T-helper 2 cell treated with Interferon-gamma antibody and Interleukin-4, amounts not matched to agents 5 μg/mL and 100 μg/mL, for 36 hours (primary cell): Measurements from ENCODE around the gene GPR137.

Experiments
- DNase-seq: peaks from one replicate; pipeline ENCODE4 v3.0.0; 2021; ENCODE audit warnings: low spot score
- H3K27ac Mint-ChIP-seq: one replicate; pipeline ENCODE4 v1.8.0; 2021; ENCODE audit warnings: mild to moderate bottlenecking, mixed read lengths
- H3K27me3 Mint-ChIP-seq: one replicate; pipeline ENCODE4 v1.8.0; 2021; ENCODE audit warnings: low read depth, mixed read lengths
- H3K36me3 Mint-ChIP-seq: one replicate; pipeline ENCODE4 v1.8.0; 2021; ENCODE audit warnings: low read depth, mixed read lengths
- H3K4me1 Mint-ChIP-seq: one replicate; pipeline ENCODE4 v1.8.0; 2021; ENCODE audit warnings: low read depth, mixed read lengths
- H3K4me3 Mint-ChIP-seq: one replicate; pipeline ENCODE4 v1.8.0; 2022; ENCODE audit warnings: mild to moderate bottlenecking, moderate library complexity, mixed read lengths
- H3K9me3 Mint-ChIP-seq: one replicate; pipeline ENCODE4 v1.8.0; 2021; ENCODE audit warnings: mixed read lengths

Gene GPR137

DNA sequence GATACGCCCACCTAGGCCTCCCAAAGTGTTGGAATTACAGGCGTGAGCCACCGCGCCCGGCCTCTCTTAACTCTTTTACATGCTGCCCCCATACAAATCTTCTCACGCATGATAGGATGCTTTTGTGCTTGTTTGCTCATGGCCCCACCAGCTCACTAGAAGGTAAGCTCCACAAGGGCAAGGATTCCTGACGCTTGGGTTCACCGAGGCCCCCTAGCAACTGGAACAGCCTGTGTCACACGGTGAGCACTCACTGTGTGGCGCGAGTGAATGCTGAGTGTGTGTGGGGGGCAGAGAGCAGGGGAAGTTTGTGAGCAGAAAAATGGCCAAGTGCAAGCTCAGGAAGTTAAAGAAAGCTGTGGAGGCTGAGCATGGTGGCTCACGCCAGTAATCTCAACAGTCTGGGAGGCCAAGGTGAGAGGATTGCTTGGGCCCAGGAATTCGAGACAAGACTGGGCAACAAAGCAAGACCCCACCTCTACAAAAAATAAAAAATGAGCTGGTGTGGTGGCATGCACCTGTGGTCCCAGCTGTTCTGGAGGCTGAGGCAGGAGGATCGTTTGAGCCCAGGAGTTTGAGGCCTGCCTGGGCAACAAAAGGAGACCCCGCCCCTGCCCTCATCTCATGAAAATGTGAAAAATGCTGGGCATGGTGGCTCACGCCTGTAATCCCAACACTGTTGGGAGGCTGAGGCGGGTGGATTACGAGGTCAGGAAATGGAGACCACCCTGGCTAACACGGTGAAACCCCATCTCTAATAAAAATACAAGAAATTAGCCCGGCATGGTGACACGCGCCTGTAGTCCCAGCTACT lies 3.5 kb upstream of the GPR137 start:
- H3K9me3 Mint-ChIP-seq, result no peaks in the 10 kb centered on the region
- H3K27me3 Mint-ChIP-seq, result no peaks in the 10 kb centered on the region
- H3K4me3 Mint-ChIP-seq, result no peak overlapping the region
- no peak overlapping the region for H3K27ac Mint-ChIP-seq
- no peak for DNase-seq
- peaks cover 14% of the 10 kb centered on the region for H3K36me3 Mint-ChIP-seq
- peaks cover 15% of the 10 kb centered on the region for H3K4me1 Mint-ChIP-seq

DNA sequence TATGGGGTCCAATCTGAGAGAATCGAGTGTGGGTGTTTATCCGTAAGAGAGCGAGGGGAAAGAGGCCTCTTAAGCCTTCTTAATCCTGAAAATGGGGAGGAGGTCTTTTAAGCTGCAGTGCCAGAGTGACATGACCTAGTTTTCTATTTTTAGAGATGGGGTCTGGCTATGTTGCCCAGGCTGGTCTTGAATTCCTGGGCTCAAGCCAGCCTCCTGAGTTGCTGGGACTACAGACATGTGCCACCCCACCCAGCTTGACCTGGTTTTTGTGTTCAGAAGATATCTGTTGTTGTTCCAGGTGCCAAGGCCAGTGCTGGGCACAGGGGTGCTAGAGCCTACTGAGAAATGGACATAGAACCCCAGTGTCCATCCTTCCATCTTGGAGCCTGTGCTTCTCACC lies 2.6 kb upstream of the GPR137 start:
- peak overlapping the region; percentile 28 for H3K27ac Mint-ChIP-seq
- peak overlapping the region; percentile 84 for H3K4me3 Mint-ChIP-seq
- no peaks in the 10 kb centered on the region for H3K9me3 Mint-ChIP-seq
- no peaks in the 10 kb centered on the region for H3K27me3 Mint-ChIP-seq
- H3K4me1 Mint-ChIP-seq, result peaks cover 15% of the 10 kb centered on the region
- DNase-seq, result no peak
- H3K36me3 Mint-ChIP-seq, result peaks cover 14% of the 10 kb centered on the region

DNA sequence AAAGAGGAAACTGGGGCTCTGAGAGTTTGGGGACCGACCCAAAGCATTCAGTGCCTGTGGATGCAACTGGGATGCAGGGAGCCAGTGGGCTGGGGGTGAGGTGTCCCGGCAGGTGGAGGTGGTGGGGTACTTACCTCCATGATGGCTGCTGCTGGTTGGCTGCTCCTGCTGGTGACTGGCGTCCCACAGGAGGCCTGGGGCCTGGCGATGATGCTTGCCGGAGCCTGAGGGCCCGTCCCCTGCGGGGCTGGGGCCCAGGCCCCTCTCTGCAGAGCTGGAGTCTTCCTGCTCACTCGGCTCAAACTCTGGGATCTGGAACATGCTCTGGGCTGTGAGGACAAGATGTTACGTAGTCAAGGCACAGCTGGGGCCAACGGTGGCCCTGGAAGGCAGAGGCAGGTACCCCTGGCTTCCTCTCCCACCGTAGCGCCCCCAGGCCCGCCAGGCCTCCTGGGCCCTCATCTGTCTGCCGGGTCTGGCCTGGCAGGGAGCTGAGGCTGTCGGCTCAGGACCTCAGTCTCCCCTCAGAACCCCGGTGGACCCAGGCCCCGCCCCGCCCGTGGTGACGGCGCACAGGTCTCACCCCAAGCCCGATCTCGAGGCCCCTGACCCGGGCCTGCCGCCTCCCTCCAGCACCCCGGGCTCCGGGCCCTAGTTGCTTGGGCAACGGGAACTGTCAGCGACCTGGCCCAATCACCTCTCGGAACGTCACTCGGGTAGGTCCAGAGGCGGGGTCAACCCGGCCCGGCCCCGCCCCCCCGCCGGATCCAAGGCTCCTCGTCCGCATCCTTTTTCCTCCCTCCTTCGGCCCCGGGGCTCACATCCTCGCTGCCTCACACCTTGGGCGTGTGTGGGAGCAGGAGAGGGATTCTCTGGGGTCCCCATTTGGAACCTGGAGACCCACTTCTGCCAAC lies 1.3 kb upstream of the GPR137 start, which contains the start of gene BAD:
Gene BAD (minus strand): TSS at position 618 of the 914 bp plus-strand sequence. CDS start 297 bp downstream, at position 321.
- Mint-ChIP-seq H3K4me3 (peak within 1 kb of the TSS; percentile 85), H3K9me3 (no peaks in the 10 kb centered on the region), H3K36me3 (peaks cover 8% of the 10 kb centered on the region), H3K4me1 (peaks cover 15% of the 10 kb centered on the region), H3K27me3 (peaks cover under 1% of the 10 kb centered on the region), H3K27ac (peak within 1 kb of the TSS; percentile 91)
- peak; percentile 88 for DNase-seq

DNA sequence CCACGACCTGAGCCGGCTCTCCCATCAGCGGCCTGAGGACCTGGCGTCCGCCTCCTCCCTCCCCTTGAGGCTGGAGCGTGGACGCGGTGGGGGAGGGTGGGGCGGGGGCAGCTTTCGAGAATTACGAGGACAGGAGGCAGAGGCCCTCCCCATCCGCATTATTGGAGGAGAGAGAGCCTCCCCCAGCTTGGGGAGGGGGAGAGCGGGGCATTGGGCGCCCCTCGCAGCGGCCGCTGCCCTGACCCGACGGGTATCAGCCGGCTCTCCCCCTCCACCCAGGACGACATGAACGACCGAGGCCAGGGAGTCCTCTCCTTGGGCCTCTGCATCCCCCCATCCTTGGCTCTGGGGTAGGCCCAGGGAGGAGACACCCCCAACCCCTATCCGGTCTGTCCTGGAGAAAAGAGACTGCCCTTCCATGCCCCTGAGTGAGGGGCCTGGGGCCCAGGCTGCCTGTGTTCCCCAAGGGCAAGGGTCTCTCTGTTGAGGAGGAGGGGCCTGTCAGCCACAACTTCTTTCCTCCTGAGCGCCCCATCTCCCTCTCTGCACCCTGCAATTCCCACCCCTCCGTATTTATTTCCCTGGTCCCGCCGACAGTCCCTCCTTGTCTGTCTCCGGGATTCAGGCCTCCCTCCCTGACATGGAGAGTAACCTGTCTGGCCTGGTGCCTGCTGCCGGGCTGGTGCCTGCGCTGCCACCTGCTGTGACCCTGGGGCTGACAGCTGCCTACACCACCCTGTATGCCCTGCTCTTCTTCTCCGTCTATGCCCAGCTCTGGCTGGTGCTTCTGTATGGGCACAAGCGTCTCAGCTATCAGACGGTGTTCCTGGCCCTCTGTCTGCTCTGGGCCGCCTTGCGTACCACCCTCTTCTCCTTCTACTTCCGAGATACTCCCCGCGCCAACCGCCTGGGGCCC lies 495 bp downstream of the GPR137 start:
- peak overlapping the region; percentile 86 for H3K27ac Mint-ChIP-seq
- H3K9me3 Mint-ChIP-seq, result no peaks in the 10 kb centered on the region
- peaks cover 5% of the 10 kb centered on the region for H3K36me3 Mint-ChIP-seq
- H3K4me1 Mint-ChIP-seq, result peaks cover 15% of the 10 kb centered on the region
- H3K27me3 Mint-ChIP-seq, result peaks cover 16% of the 10 kb centered on the region
- DNase-seq, result no peak
- peak overlapping the region; percentile 89 for H3K4me3 Mint-ChIP-seq

DNA sequence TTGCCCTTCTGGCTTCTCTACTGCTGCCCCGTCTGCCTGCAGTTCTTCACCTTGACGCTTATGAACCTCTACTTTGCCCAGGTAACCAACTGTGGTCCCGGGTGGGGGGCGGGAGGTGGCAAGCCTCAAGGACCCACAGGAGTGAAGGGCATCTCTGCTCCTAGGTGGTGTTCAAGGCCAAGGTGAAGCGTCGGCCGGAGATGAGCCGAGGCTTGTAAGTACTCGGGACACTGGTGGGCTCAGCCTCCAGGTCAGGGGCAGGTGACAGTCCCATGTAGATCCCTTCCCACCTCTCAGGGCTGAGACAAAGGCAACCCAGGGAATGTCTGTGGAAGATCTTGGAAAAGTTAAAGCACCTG lies 1.1 kb downstream of the GPR137 start:
- Mint-ChIP-seq H3K4me1 (peaks cover 15% of the 10 kb centered on the region), H3K9me3 (no peaks in the 10 kb centered on the region), H3K27ac (peak overlapping the region; percentile 86), H3K36me3 (peaks cover 2% of the 10 kb centered on the region), H3K4me3 (peak overlapping the region; percentile 89), H3K27me3 (peaks cover 16% of the 10 kb centered on the region)
- no peak for DNase-seq

DNA sequence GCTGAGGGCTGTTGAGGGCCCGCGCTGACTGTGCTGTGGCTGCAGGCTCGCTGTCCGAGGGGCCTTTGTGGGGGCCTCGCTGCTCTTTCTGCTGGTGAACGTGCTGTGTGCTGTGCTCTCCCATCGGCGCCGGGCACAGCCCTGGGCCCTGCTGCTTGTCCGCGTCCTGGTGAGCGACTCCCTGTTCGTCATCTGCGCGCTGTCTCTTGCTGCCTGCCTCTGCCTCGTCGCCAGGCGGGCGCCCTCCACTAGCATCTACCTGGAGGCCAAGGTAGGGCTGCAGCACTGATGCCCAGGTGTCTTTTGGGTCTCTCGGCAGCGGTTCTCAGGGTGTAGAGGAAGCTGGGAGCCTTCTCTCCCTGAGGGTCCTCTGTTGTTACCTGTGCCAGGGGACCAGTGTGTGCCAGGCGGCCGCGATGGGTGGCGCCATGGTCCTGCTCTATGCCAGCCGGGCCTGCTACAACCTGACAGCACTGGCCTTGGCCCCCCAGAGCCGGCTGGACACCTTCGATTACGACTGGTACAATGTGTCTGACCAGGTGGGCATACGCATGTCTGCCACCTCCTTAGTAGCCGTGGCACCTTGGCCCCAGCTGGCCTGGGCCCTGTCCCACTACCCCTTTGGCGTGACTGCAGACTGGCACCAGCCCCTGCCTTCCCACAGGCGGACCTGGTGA lies 2.2 kb downstream of the GPR137 start:
- Mint-ChIP-seq H3K9me3 (no peaks in the 10 kb centered on the region), H3K36me3 (no peaks in the 10 kb centered on the region), H3K4me3 (no peak overlapping the region), H3K27ac (no peak overlapping the region), H3K27me3 (peaks cover 19% of the 10 kb centered on the region), H3K4me1 (peaks cover 15% of the 10 kb centered on the region)
- DNase-seq, result no peak

DNA sequence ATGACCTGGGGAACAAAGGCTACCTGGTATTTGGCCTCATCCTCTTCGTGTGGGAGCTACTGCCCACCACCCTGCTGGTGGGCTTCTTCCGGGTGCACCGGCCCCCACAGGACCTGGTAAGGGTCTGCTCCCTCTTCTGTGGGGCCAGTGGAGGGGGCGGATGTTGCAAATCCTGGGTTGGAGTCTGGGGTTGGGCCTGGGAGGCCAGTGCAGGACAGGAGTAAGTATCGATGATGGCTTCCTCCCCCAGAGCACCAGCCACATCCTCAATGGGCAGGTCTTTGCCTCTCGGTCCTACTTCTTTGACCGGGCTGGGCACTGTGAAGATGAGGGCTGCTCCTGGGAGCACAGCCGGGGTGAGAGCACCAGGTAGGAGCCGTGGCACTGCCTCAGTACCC lies 2.7 kb downstream of the GPR137 start:
- Mint-ChIP-seq H3K4me1 (peaks cover 12% of the 10 kb centered on the region), H3K36me3 (no peaks in the 10 kb centered on the region), H3K4me3 (no peak overlapping the region), H3K27ac (no peak overlapping the region), H3K27me3 (peaks cover 24% of the 10 kb centered on the region), H3K9me3 (no peaks in the 10 kb centered on the region)
- DNase-seq, result no peak

DNA sequence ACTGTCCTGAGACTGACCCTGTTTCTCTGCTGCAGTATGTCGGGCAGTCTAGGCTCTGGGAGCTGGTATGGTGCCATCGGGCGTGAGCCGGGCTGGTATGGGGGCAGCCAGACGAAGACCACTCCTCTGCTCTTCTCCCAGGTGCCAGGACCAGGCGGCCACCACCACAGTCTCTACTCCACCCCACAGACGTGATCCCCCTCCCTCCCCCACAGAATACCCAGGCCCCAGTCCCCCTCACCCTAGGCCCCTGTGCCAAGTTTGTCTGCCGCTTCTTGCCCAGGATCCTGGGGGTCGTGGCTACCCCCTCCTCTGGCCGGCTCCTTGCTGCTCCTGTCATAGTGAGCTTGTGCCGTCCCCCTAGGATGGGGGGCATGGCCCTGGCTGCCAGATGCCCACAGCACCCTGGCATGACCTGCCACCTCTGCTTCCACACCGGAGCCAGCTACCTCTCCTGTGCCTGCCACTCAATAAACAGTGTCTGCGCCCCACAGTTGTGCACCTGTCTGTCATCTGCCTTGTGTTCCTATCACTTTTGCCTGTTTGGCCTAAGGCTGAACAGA lies 3.4 kb downstream of the GPR137 start:
- Mint-ChIP-seq H3K4me1 (peaks cover 10% of the 10 kb centered on the region), H3K36me3 (no peaks in the 10 kb centered on the region), H3K27ac (no peak overlapping the region), H3K27me3 (peaks cover 32% of the 10 kb centered on the region), H3K9me3 (no peaks in the 10 kb centered on the region), H3K4me3 (no peak overlapping the region)
- no peak for DNase-seq

DNA sequence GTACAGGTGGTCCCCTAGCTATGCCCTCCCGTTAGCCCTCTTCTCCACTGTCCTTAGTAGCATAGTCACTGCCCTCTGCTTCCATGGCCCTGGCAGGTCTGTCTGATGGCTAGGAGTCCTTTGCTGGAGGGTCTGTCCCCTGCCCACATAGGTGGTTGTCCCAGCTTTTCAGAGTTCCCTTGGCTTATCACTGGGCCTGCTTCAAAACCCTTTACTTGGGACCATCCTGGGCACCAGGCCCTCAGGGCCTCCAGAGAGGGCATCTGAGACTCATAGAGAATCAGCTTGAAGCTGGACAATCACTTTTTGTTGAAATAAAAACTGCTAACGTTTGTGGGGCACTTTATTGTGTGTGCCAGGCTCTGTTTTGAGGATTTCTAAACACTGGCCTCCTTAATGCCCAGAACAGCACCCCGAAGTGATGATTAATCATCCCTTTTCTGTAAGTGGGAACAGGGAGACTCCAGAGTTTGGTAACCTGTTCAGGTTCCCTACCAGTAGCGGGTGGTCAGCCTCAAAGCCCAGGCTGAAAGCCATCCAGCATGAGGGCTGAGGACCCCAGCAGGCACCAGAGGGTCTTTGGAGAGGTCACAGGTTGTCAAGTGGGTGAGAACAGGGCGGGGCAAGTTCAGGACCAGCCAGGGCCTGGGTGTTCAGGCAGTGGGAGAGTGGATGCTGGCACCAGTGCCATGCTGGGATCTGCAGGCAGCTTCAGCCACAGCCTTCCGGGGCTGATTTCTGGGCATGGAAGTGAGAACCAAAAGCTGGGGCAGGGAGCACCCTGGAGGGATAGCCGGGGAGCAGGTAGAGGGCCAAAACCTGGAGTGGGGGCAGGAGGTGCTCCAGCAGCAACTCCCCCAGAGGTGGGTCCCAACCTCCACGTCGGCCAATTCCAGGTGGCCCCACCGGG lies 5.0 kb downstream of the GPR137 start:
- Mint-ChIP-seq H3K27me3 (peaks cover 47% of the 10 kb centered on the region), H3K36me3 (no peaks in the 10 kb centered on the region), H3K9me3 (no peaks in the 10 kb centered on the region), H3K4me1 (peaks cover 10% of the 10 kb centered on the region), H3K27ac (no peak overlapping the region), H3K4me3 (peak overlapping the region; percentile 79)
- DNase-seq, result no peak

DNA sequence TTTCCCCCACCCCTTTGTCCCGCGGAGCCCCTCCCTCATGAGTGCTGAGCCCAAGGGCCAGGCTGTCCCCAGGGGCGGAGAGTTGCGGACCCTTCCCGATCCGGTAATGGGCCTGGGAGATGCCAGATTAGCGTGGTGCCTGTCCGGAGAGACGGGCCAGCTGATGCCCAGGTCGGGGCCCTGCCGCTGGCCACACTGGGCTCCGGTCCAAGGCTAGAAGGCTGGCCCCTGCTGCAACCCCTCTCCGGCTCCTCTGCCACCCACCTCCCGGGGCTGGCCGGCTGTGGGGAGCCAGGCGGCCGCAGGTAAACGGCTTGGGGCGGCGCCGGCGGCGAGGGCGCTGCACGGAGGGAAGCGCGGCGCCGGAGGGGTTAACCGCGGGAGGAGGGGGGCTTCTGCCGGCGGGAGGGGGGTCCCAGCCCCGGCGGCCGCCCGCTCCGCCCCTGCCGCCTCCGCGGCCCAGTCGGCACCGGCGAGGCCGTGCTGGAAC lies 5.7 kb downstream of the GPR137 start, which contains the start of gene KCNK4:
Gene KCNK4 (plus strand): TSS at position 41 of the 490 bp plus-strand sequence. CDS start 1,717 bp downstream, outside the sequence.
- no peak within 1 kb of the TSS for H3K27ac Mint-ChIP-seq
- H3K27me3 Mint-ChIP-seq, result peaks cover 54% of the 10 kb centered on the region
- no peaks in the 10 kb centered on the region for H3K9me3 Mint-ChIP-seq
- no peaks in the 10 kb centered on the region for H3K36me3 Mint-ChIP-seq
- peaks cover 8% of the 10 kb centered on the region for H3K4me1 Mint-ChIP-seq
- no peak for DNase-seq
- H3K4me3 Mint-ChIP-seq, result peak within 1 kb of the TSS; percentile 79

DNA sequence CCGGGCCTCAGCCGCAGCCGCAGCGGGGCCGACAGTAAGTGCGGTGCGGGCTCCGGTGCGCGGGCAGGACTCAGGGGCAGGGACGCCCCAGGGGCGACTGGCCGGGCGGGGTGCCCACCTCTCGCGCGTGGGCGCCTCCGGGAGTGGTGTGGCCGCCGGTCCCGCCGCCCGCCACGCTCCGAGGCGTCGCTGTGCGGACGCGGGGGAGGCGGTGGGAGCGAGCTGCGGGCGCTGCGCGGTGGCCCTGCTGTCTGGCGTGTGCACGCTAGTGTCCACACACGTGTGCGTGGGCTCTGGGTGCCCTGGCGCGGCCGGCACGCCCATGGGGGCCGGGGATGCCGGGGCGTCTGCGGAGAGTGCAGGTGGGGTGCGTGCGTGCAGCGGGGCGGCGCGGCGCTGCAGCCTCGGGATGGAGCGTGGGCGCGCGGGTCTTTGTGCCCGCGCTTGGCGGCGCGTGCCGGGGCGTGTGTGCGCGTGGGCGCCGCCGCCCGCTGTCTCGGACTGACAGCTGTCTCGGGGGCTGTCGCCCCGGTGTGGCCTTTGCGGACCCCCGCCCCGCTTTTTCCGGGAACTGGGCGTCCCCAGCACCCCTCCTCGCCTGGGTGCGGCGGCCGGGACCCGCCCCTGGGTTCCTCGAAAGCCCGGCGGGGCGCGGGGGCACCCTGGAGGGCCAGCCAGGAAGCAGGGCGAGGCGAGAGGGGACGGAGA lies 6.3 kb downstream of the GPR137 start:
- Mint-ChIP-seq H3K27ac (no peak overlapping the region), H3K27me3 (peaks cover 60% of the 10 kb centered on the region), H3K4me1 (peaks cover 2% of the 10 kb centered on the region), H3K4me3 (no peak overlapping the region), H3K9me3 (no peaks in the 10 kb centered on the region), H3K36me3 (no peaks in the 10 kb centered on the region)
- DNase-seq, result no peak
